ENCODE measurements around the gene SLC25A18.

- TF ChIP-seq POLR2A (IDR thresholded peaks at IDR 0.05; ENCODE audit: low read depth, low read length) = no peak
- TF ChIP-seq POLR2AphosphoS5 (IDR thresholded peaks at IDR 0.05; ENCODE audit: low read depth, low read length) = no peak
These were observed 32.9 kb downstream of the SLC25A18 start for GRCh38 chr22:17596226-17596625.

Measured in GM12892 (cell line).